Panc1 (cell line): Measurements from ENCODE around the gene CRY2. TPM values are rescaled to one million over a fixed set of nuclear protein-coding genes. Genes with fewer than 3 reads are reported as not detected.

Experiments used
- ATAC-seq: fragments of 200-7000 bp; cut with Tn5 transposase; 2 replicates; pipeline ENCODE4 v1.9.1; 2020; ENCODE audit warnings: mild to moderate bottlenecking, moderate library complexity
- BruUV-seq: library from RNA; stranded (reverse); fragments of 400-500 nt; replicated peaks from 2 replicates; lab custom pipeline; 2021; lab: Mats Ljungman, UMichigan
- CTCF ChIA-PET: fragments of 300-600 bp; sonication (Branson Sonifier 250); formaldehyde crosslinking; loops from one replicate; lab custom pipeline; 2022; ENCODE audit warnings: antibody characterized with exemption; lab: Charles Lee
- POLR2A ChIA-PET: fragments of 300-600 bp; sonication (Branson Sonifier 250); formaldehyde crosslinking; loops from one replicate; lab custom pipeline; 2022; ENCODE audit warnings: antibody characterized with exemption; lab: Charles Lee
- DNase-seq: peaks from one replicate; pipeline ENCODE4 v3.0.0-alpha.2; 2010; ENCODE audit warnings: low read depth, low spot score
- H3K27ac ChIP-seq: 2 replicates; pipeline ENCODE4 v1.5.1; 2011; ENCODE audit warnings: mild to moderate bottlenecking, low read length, inconsistent platforms
- H3K27me3 ChIP-seq: fragments of 200-500 bp; sonication (Bioruptor generic); 2 replicates; pipeline ENCODE4 v1.6.0; 2014; ENCODE audit warnings: low read length, inconsistent platforms; ENCODE audit not compliant: control insufficient read depth, insufficient read depth
- H3K36me3 ChIP-seq: fragments of 200-500 bp; sonication (Bioruptor generic); 2 replicates; pipeline ENCODE4 v1.5.1; 2014; ENCODE audit warnings: inconsistent platforms, mild to moderate bottlenecking, low read length, moderate library complexity; ENCODE audit not compliant: control insufficient read depth, insufficient read depth
- H3K4me1 ChIP-seq: 2 replicates; pipeline ENCODE4 v1.5.1; 2011; ENCODE audit warnings: inconsistent platforms, mild to moderate bottlenecking, low read length, moderate library complexity; ENCODE audit not compliant: control insufficient read depth, insufficient read depth
- H3K4me3 ChIP-seq, 2 experiments: 2 replicates each; pipeline ENCODE4 v1.5.1; 2011 to 2012; ENCODE audit warnings: low read depth in 2 of 2, low read length in 2 of 2, mild to moderate bottlenecking in 2 of 2, inconsistent platforms in 1 of 2, moderate library complexity in 1 of 2
- H3K9me3 ChIP-seq: fragments of 200-500 bp; sonication (Bioruptor generic); 2 replicates; pipeline ENCODE4 v1.5.1; 2014; ENCODE audit warnings: low read depth, mild to moderate bottlenecking, inconsistent platforms, low read length, moderate library complexity; ENCODE audit not compliant: control insufficient read depth, insufficient read depth
- CTCF ChIP-seq: fragments of 450-650 bp; IDR thresholded peaks from 2 replicates; pipeline ENCODE4 v1.5.1; 2017; ENCODE audit warnings: mild to moderate bottlenecking
- POLR2AphosphoS5 ChIP-seq: IDR thresholded peaks from 2 replicates; pipeline ENCODE4 v1.6.1; 2012; ENCODE audit warnings: mild to moderate bottlenecking, low read depth, low read length, moderate library complexity
- REST ChIP-seq, 2 experiments: IDR thresholded peaks; 2 replicates each; pipeline ENCODE4 v1.6.1; 2011 to 2012; ENCODE audit warnings: low read depth in 2 of 2, control low read depth in 1 of 2, low read length in 1 of 2, mild to moderate bottlenecking in 1 of 2, moderate library complexity in 1 of 2; ENCODE audit not compliant: insufficient read depth in 1 of 2
- SIN3A ChIP-seq: IDR thresholded peaks from 2 replicates; pipeline ENCODE4 v1.6.1; 2012; ENCODE audit warnings: low read depth, mild to moderate bottlenecking, low read length, moderate library complexity, borderline replicate concordance; ENCODE audit not compliant: insufficient read depth
- TCF7L2 ChIP-seq: IDR thresholded peaks from 2 replicates; pipeline ENCODE4 v1.6.1; 2011; ENCODE audit warnings: mild to moderate bottlenecking, low read depth, low read length, inconsistent platforms
- in situ Hi-C: cut with HindIII; loops from 2 replicates; pipeline ENCODE4 v1.10.0; 2016; ENCODE audit warnings: low sequenced_read_pairs, low pct_unique_long_range_greater_than_20kb
- intact Hi-C: fragments of 100-400 bp; cut with micrococcal nuclease; formaldehyde crosslinking; loops from one replicate; pipeline ENCODE4 v1.10.0; 2022; ENCODE audit not compliant: unreplicated experiment
- total RNA-seq: library from RNA; stranded (reverse); gene quantifications from one replicate; pipeline ENCODE4 v1.2.1, GENCODE V29; 2021; ENCODE audit not compliant: unreplicated experiment

The CRY2 gene
- total RNA-seq, 1 experiment from 2014 or later, result 14.6 TPM

GRCh38 chr11:45910623-45911022 lies 63.3 kb downstream of the CRY2 start:
- Histone ChIP-seq H3K4me3 (no peak overlapping the region), H3K36me3 (no peaks in the 10 kb centered on the region; the same call in none of the 2 replicates), H3K4me1 (no peaks in the 10 kb centered on the region), H3K27me3 (no peaks in the 10 kb centered on the region), H3K27ac (no peak overlapping the region), H3K9me3 (no peaks in the 10 kb centered on the region)
- POLR2A ChIA-PET, result no interaction called here
- DNase-seq (no peak), ATAC-seq (no peak)
- no TSS peak for BruUV-seq
- in situ Hi-C loops (no loop called here), intact Hi-C loops (no loop called here)
- CTCF ChIA-PET, result no interaction called here
- TF ChIP-seq TCF7L2, result no peak
- TF ChIP-seq SIN3A, result no peak
- TF ChIP-seq REST (IDR thresholded peaks at IDR 0.05; ENCODE audit: insufficient read depth in 1 of 2, low read depth in 2 of 2, low read length in 1 of 2), result no peak
- no peak for TF ChIP-seq CTCF
- TF ChIP-seq POLR2AphosphoS5, result no peak

GRCh38 chr11:45913514-45913913 lies 66.2 kb downstream of the CRY2 start:
- DNase-seq (no peak), ATAC-seq (no peak)
- Histone ChIP-seq H3K27me3 (no peaks in the 10 kb centered on the region), H3K27ac (no peak overlapping the region), H3K9me3 (no peaks in the 10 kb centered on the region), H3K36me3 (peaks cover 9% of the 10 kb centered on the region), H3K4me3 (no peak overlapping the region), H3K4me1 (peaks cover 6% of the 10 kb centered on the region; the same call in 1 of the 2 replicates)
- TF ChIP-seq TCF7L2 (no peak), CTCF (no peak), REST (IDR thresholded peaks at IDR 0.05; ENCODE audit: insufficient read depth in 1 of 2, low read depth in 2 of 2, low read length in 1 of 2) (no peak), SIN3A (no peak), POLR2AphosphoS5 (no peak)
- ChIA-PET POLR2A (no interaction called here), CTCF (no interaction called here)
- no TSS peak for BruUV-seq
- in situ Hi-C loops, result no loop called here
- intact Hi-C loops, result no loop called here
